HG02884 (cell line): ENCODE results near the gene TRIM63.
A peak's percentile ranks its signal among the peaks of the same experiment; 100 is the strongest.

Experiments used
- ATAC-seq: cut with Tn5 transposase; IDR thresholded peaks from one replicate; pipeline ENCODE4 v1.9.1; 2021; ENCODE audit warnings: mild to moderate bottlenecking, moderate library complexity; ENCODE audit not compliant: unreplicated experiment

TRIM63 gene

GRCh38 chr1:26035959-26036755 is 31.3 kb downstream of the TRIM63 start:
- ATAC-seq, result peak; percentile 49

- ATAC-seq, result peak; percentile 74
Observed at GRCh38 chr1:26035203-26035958, 32.0 kb downstream of the TRIM63 start.

- no peak for ATAC-seq
Observed at GRCh38 chr1:26034504-26035202, 32.8 kb downstream of the TRIM63 start.

GRCh38 chr1:26032656-26033357 is 34.6 kb downstream of the TRIM63 start:
- no peak for ATAC-seq

GRCh38 chr1:26031611-26032220 is 35.7 kb downstream of the TRIM63 start:
- ATAC-seq, result no peak

GRCh38 chr1:26031196-26031595 is 36.2 kb downstream of the TRIM63 start:
- no peak for ATAC-seq

GRCh38 chr1:26029864-26030481 is 37.5 kb downstream of the TRIM63 start:
- ATAC-seq, result no peak

GRCh38 chr1:26029054-26029863 is 38.2 kb downstream of the TRIM63 start:
- ATAC-seq, result no peak

GRCh38 chr1:26028490-26028980 is 38.9 kb downstream of the TRIM63 start:
- ATAC-seq, result no peak

GRCh38 chr1:26027716-26028489 is 39.5 kb downstream of the TRIM63 start:
- ATAC-seq, result no peak

GRCh38 chr1:26025517-26025916 is 41.9 kb downstream of the TRIM63 start:
- ATAC-seq, result no peak

GRCh38 chr1:26025060-26025459 is 42.4 kb downstream of the TRIM63 start:
- no peak for ATAC-seq

- no peak for ATAC-seq
Observed at GRCh38 chr1:26023826-26024225, 43.6 kb downstream of the TRIM63 start.

- no peak for ATAC-seq
Observed at GRCh38 chr1:26023009-26023408, 44.4 kb downstream of the TRIM63 start.

- ATAC-seq, result no peak
Observed at GRCh38 chr1:26022404-26022779, 45.0 kb downstream of the TRIM63 start.

- no peak for ATAC-seq
Observed at GRCh38 chr1:26021647-26022403, 45.6 kb downstream of the TRIM63 start, which contains the start of gene EXTL1. EXTL1 (plus strand) TSS chr1:26021775; CDS start chr1:26022647, 872 bp downstream.

GRCh38 chr1:26020941-26021646 is 46.3 kb downstream of the TRIM63 start:
- no peak for ATAC-seq
